Bone marrow (tissue), 2 donors: Measurements from ENCODE around the gene TNIK.

Source experiments
- DNase-seq, 2 donors: peaks; one replicate each; lab custom pipeline; 2025; lab: John Stamatoyannopoulos, UW

The TNIK gene

GRCh38 chr3:171416666-171417065, 43.5 kb downstream of the TNIK start:
- no peak for DNase-seq

DNA sequence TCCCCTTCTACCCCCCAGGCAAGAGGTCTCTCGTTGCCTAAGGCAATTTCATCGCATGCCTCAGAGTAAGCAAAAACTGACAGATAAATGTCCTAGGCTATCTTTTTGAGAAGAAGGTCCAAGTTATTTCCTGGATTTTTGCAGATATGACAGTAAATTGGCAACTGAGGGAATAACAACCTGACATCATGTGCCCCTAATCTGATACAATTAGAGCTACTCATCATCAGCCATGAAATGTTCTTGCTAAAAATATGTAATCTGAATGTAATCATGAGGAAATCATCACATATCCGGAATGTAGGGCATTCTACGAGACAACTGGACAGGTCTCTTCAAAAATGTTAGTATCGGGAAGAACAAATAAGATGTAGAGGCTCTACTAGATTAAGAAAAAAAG, 44.1 kb downstream of the TNIK start:
- no peak for DNase-seq

GRCh38 chr3:171415070-171415469, 45.1 kb downstream of the TNIK start:
- no peak for DNase-seq

GRCh38 chr3:171412473-171412872, 47.7 kb downstream of the TNIK start:
- no peak for DNase-seq

GRCh38 chr3:171412054-171412453, 48.2 kb downstream of the TNIK start:
- DNase-seq = no peak

- DNase-seq = no peak
These were observed 50.0 kb downstream of the TNIK start for GRCh38 chr3:171410186-171410585.

- DNase-seq = peak in 1 of 2 donors; percentile 16
These were observed 52.4 kb downstream of the TNIK start for GRCh38 chr3:171407759-171408158.

GRCh38 chr3:171404376-171404967, 55.7 kb downstream of the TNIK start:
- DNase-seq = no peak

DNA sequence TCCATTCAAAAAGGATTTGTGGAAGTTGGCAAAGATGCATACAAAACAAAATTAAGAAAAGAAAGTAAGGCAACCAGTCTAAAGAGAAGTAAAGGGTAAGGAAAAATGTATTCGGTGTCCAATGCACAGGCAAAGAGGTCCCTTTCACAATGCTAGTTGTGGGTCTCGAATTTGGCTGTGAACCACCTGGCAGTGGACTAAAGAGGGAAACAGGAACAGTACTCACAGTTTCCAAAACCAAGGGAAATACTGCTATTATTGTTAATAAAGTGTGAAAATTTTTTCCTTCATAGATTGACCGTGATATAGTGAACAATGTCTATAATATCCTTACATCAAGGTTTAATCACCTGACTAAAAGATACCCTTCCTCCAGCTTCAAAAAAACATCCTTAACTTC, 57.9 kb downstream of the TNIK start:
- no peak for DNase-seq

DNA sequence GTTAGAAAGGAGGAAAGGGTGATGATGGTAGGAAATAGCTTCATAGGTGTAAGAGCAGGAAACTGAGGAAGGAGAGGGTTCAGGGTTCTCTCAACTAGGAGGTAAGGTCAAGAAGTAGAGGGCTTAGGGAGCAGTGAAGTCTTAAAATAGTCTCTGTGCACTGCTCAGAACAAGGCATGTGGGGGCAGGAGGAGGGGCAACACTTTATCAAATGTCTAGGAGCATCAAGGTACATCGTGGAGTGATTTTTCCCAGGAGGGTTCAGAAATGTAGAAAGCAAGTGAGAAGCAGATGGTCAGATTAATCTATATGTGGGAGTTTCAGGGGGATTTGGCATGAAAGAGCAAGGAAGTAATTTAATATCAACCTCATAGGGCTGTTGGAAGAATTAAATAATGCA, 58.8 kb downstream of the TNIK start:
- DNase-seq = no peak

GRCh38 chr3:171399842-171400241, 60.4 kb downstream of the TNIK start:
- no peak for DNase-seq

DNA sequence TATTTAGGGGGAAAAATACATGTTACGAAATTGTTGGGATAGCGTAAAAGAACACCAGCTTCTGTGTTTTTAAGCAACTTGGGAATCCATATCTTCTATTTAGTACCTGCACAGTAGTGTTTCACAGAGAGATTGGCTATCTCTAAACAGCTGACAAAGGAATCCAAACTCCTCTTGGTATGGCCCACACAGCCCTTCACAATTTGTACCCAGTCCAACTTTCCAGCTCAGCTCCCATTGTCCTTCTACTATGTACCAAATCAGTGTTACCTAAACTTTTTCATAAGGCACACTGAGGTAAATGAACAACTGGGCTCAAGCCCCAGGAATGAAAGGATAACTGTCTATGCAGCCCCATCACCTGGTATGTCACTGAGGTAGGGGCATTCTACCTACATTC, 61.9 kb downstream of the TNIK start:
- no peak for DNase-seq

DNA sequence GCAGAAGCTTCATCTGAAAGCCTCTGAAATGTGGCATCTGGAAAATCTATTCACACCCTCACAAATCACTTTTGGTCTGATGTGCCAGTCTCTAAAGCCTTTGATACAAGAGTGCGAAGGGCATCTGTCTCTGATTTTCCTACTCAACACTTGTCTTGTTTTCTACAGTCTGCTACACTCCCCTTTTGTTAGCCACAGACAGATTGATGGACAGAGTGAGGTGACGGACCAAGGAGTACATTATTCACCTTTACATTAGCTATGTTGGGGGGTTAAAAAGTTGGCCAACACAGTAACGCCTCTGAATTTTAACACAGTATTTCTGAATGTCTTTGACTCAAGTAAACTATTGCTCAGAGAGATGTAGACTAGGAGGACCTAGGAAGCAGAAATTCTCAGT, 63.1 kb downstream of the TNIK start:
- no peak for DNase-seq

- DNase-seq = no peak
These were observed 64.2 kb downstream of the TNIK start for GRCh38 chr3:171396048-171396447.

DNA sequence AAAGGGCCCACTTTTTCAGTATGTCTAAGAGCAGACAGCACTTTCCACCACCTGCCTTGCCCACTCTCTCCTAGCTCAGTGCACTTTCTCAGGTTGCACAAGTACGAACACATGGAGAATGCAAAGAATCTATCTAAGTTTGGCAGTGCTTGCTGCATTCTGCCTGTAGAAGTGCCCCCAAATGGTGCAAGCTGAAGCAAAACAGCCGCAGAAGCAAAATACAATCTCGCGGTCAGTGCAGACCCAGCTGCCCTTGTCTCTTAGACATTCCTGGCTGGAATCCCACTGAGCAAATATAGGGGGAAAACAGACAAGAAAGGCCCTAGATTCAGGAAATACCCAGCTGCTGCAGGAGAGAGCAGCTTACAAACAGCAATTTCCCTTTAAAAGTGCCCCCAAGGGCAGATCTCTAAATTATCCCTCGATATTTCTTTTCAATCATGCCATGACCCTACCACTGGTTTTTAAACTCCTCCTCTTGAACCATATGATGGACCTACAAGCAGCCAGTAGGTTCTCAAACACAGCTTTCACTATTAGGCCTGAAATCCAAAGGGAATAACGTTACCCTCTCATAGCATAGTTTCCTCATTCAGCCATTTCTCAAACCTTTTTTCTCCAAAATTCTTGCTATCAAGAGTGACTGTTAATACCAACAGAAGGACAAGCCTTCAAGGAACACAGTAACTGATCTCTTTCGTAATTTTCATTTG, 67.0 kb downstream of the TNIK start:
- no peak for DNase-seq

DNA sequence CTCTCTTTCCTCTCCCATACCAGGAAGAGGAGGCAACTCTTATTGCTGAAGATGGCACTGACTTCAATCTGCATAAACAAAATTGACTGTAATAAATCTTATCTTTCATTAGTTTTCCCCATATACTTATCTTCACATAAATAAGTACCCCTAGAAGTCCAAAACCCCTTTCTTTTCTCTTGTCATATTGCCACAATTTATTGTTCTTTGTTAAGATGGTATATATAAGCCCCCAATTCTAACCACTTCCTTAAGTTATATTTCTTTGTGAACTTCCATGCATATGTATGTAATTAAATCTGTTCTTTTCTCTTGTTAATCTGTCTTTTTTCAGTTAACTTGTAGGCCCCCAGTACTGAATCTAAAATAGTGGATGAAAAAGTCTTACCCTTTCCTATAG, 68.8 kb downstream of the TNIK start:
- DNase-seq = no peak

- no peak for DNase-seq
These were observed 69.9 kb downstream of the TNIK start for GRCh38 chr3:171390051-171390941.

DNA sequence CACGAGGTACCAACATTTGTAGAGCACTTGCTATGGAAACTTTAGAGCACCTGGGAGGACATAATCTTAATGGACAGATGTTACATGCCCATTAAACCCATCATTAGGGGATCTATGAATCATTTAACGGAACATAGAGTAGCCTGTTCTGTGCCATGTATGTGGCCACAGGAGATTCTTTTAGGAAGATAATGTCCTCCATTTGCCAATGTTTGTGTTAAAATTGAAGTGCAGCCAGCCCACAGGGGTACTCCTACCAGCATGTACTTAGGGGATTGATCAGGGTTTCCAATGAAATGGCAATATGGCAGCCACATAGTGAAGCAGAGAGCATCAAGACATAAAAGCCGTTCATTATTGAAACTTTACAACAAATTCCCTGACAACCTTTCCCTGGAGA, 70.7 kb downstream of the TNIK start:
- DNase-seq = no peak

DNA sequence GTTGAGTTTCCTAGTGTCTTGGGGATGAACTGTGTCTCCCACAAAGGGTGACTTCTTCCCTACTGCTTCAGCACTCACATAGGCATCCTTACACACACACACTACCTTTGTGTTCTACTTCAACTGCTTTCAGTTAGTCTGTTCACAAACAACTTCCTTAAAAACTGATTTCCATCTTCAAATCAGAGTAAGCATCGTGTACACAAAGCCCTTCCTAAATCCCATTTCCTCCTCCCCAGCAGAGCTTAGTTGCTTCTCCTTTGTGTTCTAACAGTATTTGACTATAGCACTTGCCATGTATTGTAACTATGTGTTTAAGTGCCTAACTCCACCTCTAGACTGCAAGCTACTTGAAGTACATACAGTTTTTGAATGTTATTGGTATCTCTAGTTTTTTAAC, 71.7 kb downstream of the TNIK start:
- DNase-seq = no peak

- DNase-seq = no peak
These were observed 73.1 kb downstream of the TNIK start for GRCh38 chr3:171387062-171387461.

- no peak for DNase-seq
These were observed 75.1 kb downstream of the TNIK start for GRCh38 chr3:171385086-171385485.

DNA sequence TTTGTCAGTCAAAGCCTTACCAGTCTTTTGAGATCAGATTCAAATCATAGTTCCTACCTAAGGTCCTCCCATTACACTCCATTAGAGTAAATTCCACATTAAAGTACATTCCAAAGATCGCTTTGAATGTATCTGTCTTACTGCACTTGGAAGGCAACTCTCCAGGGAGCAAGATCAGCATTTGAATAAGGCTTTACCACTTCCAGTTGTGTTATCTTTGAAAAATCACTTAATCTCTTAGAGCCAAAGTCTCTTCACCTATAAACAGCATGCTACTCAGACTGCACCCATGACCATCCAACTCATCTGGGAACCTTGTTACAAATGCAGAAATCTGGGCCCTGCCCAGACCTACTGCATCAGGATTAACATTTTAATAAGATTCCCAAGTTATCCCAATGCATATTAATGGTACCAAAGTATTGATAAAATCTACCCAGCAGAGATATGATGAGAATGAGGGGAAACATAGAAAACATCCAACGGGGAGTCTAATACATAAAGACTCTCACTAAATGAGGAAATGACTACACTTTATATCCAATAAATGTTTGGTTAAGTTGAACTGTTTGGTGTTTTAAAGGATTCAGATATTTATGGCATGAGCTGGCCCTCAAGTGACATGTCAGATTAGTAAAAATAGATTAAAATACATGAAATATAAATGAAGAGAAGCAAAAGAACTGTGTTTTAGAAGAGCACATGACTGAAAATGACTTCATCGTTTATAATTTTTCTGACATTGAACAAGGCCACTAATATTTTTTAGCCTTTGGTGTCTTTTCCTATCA, 75.9 kb downstream of the TNIK start:
- DNase-seq = no peak
